ENCODE results near the gene DLX2.

- TF ChIP-seq RARB (CRISPR knock-in tag; IDR thresholded peaks at IDR 0.05): no peak
- TF ChIP-seq, protein P1, sequence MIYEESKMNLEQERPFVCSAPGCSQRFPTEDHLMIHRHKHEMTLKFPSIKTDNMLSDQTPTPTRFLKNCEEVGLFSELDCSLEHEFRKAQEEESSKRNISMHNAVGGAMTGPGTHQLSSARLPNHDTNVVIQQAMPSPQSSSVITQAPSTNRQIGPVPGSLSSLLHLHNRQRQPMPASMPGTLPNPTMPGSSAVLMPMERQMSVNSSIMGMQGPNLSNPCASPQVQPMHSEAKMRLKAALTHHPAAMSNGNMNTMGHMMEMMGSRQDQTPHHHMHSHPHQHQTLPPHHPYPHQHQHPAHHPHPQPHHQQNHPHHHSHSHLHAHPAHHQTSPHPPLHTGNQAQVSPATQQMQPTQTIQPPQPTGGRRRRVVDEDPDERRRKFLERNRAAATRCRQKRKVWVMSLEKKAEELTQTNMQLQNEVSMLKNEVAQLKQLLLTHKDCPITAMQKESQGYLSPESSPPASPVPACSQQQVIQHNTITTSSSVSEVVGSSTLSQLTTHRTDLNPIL (CRISPR knock-in tag; IDR thresholded peaks at IDR 0.05; ENCODE audit: low read depth): no peak
- TF ChIP-seq ARNTL (CRISPR knock-in tag; IDR thresholded peaks at IDR 0.05; ENCODE audit: borderline replicate concordance, low read depth): no peak
- TF ChIP-seq ZFP3 (CRISPR knock-in tag; IDR thresholded peaks at IDR 0.05): no peak
- TF ChIP-seq PPARA (CRISPR knock-in tag; IDR thresholded peaks at IDR 0.05; ENCODE audit: borderline replicate concordance): no peak
- TF ChIP-seq POU6F1 (CRISPR knock-in tag; IDR thresholded peaks at IDR 0.05; ENCODE audit: borderline replicate concordance, low read depth): no peak
- no peak for TF ChIP-seq ZNF70 (CRISPR knock-in tag; IDR thresholded peaks at IDR 0.05)
- TF ChIP-seq ZNF8 (CRISPR knock-in tag; IDR thresholded peaks at IDR 0.05): no peak
- no peak for TF ChIP-seq TOX (CRISPR knock-in tag; IDR thresholded peaks at IDR 0.05; ENCODE audit: borderline replicate concordance)
- no peak for TF ChIP-seq GLIS3 (CRISPR knock-in tag; IDR thresholded peaks at IDR 0.05)
- no peak for TF ChIP-seq ESRRG (CRISPR knock-in tag; IDR thresholded peaks at IDR 0.05)
- TF ChIP-seq, protein P2, sequence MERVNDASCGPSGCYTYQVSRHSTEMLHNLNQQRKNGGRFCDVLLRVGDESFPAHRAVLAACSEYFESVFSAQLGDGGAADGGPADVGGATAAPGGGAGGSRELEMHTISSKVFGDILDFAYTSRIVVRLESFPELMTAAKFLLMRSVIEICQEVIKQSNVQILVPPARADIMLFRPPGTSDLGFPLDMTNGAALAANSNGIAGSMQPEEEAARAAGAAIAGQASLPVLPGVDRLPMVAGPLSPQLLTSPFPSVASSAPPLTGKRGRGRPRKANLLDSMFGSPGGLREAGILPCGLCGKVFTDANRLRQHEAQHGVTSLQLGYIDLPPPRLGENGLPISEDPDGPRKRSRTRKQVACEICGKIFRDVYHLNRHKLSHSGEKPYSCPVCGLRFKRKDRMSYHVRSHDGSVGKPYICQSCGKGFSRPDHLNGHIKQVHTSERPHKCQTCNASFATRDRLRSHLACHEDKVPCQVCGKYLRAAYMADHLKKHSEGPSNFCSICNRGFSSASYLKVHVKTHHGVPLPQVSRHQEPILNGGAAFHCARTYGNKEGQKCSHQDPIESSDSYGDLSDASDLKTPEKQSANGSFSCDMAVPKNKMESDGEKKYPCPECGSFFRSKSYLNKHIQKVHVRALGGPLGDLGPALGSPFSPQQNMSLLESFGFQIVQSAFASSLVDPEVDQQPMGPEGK (CRISPR knock-in tag; IDR thresholded peaks at IDR 0.05; ENCODE audit: borderline replicate concordance): no peak
- no peak for TF ChIP-seq CSDC2 (CRISPR knock-in tag; IDR thresholded peaks at IDR 0.05)
- no peak for TF ChIP-seq OSR1 (CRISPR knock-in tag; IDR thresholded peaks at IDR 0.05)
Measured at GRCh38 chr2:172147944-172148650, 45.4 kb upstream of the DLX2 start.
